NCI-H2196 (cell line): ENCODE measurements around the gene PRC1.

Experiments used
- DNase-seq: peaks from one replicate; lab custom pipeline; 2025; ENCODE audit not compliant: unreplicated experiment; lab: John Stamatoyannopoulos, UW

The PRC1 gene

GRCh38 chr15:90955624-90956273, 38.6 kb downstream of the PRC1 start:
- DNase-seq: no peak

DNA sequence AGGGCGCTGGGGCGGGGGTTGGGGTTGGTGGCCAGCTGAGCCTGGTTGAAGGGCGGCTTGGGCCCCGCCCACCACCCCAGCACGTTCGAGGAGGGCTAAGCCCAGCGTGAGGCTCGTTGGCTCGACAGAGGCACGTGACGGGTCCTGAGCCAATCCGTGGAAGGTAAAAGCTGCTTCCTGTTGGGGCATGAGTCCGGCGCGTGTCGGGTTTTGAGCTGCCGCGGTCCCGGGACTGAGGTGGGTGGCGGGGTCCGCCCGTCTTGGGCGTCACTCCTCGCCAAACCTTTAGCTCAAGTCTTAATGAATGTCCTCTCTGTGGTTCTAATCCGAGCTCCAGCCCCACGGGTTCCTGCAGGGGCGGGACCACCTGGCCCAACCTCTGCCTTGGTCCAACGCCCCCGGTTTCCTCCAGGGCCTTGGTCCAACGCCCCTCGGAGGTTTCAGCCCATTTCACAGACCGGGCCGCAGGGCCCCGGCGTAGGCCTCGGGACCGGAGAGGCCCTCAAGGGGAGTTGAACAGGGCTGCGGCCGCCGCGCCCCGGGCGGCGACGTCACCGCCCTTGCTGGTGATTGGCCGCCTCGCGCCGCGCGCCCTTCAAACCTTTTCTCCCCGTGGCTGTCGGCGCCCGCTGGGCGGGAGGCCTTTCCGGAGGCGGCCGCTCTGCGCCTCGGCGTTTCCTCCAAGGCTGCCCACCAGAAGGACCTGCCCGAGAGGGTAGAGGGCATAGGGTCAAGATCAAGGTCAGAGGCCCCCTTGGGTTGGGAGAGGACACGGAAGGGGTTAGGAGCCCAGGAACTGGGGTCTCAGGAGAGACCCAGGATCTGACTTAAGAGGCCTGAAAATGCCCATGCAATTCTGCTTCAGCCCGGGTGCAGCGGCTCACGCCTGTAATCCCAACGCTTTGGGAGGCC, 39.4 kb downstream of the PRC1 start, which contains the start of gene RCCD1:
RCCD1 (plus strand) TSS at position 173 of the 912 bp plus-strand sequence. CDS start 1,851 bp downstream, outside the sequence.
- no peak for DNase-seq

- DNase-seq: no peak
Measured at GRCh38 chr15:90953947-90954711, 40.2 kb downstream of the PRC1 start.

GRCh38 chr15:90952901-90953677, 41.2 kb downstream of the PRC1 start:
- no peak for DNase-seq

- DNase-seq: no peak
Measured at GRCh38 chr15:90950676-90951075, 43.7 kb downstream of the PRC1 start.

DNA sequence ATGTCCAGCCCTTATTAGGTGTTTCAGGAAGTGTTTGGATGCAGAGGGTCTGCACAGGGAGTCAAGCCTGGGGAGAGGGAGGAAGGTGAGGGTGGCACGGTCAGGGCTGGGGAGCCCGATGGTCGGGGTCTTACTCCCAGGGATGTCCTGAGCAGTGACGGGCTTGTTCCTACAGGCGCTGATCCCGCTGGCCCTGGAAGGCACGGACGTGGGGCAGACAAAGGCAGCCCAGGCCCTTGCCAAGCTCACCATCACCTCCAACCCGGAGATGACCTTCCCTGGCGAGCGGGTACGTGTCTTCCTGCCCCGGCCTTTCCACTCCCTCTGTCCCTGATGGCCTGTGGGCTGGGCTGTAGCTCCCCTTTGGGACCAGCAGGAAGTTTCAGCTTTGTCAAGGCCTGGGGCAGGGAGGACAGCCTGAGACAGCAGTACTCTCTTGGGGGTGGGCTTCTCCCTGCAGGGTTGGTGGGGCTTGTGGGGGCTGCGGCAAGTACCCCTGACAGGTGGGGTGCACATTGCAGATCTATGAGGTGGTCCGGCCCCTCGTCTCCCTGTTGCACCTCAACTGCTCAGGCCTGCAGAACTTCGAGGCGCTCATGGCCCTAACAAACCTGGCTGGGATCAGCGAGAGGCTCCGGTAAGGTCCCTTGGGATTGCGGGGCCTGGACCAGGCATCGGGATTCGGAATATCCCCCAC, 44.2 kb downstream of the PRC1 start:
- DNase-seq: no peak

DNA sequence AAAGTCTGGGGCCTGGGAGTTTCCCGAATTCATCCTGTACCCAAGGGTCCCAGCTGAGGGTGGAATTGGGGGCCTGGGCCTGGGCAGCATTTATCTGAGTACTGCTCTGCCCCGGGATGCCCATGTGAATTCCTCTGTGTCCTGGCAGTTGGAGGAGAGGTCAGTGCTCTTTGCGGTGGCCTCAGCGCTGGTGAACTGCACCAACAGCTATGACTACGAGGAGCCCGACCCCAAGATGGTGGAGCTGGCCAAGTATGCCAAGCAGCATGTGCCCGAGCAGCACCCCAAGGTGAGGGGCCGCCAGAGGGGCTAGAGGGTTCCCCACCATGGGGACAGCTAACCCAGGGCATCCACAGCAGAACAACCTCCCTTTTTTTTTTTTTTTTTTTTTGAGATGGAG, 45.8 kb downstream of the PRC1 start:
- DNase-seq: no peak

- no peak for DNase-seq
Measured at GRCh38 chr15:90947577-90948357, 46.6 kb downstream of the PRC1 start.

DNA sequence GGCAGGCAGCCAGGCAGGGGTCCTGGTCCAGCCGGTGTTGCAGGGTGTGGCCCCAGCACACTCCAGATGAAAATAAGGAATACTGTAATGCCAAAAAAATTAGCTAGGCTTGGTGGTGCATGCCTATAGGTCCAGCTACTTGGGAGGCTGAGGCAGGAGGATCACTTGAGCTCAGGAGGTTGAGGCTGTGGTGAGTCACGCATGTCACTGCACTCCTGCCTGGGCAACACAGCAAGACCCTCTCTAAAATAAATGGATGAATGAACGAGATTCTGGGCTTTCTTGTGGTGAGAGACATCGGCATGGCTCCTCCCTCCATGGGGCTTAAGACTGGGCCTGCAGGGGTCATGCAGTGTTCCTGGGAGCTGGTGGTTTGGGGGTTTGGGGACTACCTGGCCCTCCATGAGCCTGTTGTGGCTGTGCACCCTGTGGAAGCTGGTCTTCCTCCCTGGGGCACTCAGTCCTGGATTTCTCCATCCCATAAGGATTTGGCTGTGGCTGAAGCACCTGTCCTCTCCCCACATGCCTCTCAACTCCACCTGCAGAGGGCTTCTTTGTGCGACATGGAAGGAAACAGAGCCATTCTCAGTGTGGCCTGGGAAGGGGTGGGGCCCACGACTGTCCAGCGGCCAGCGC, 47.3 kb downstream of the PRC1 start:
- no peak for DNase-seq

- no peak for DNase-seq
Measured at GRCh38 chr15:90946538-90946937, 47.8 kb downstream of the PRC1 start.

DNA sequence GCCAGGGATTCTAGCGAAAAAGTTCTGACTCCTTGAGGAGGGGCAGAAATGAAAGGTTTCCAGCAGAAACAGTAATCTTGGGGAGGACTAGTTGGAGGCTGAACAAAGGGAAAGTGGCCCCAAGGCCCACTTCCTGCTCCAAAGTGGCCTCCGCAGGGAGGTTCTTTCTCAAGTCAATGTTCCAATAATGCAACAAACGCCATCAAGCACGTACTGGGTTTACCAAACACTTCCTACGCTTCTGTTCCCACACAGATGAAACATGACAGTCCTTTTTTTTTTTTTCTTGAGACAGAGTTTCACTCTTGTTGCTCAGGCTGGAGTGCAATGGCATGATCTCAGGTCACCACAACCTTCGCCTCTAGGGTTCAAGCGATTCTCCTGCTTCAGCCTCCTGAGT, 49.2 kb downstream of the PRC1 start:
- DNase-seq: no peak

DNA sequence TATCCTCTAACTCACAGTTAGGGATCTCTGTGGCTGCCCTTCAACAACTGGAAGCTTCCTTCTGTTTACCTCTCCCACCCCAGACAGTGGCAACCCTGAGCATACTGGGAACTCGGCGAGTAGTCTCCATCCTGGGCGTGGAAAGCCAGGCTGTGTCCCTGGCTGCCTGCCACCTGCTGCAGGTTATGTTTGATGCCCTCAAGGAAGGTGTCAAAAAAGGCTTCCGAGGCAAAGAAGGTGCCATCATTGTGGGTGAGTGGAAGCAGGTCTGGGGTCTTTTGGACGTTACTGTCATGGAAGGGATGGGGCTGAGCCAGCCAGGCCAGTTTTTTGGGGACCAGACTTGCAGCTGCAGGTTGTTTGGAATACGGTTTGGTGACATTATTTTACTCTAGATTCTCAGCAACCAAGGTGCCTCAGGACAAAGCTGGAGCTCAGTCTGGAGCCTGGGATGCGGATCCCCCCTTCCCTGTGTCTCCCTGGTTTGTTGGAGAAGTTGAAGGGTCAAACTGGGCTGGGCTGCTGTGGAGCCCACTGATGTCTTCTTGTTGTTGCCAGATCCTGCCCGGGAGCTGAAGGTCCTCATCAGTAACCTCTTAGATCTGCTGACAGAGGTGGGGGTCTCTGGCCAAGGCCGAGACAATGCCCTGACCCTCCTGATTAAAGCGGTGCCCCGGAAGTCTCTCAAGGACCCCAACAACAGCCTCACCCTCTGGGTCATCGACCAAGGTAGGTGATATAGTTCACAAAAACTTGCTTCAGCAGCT, 51.8 kb downstream of the PRC1 start:
- DNase-seq: no peak

DNA sequence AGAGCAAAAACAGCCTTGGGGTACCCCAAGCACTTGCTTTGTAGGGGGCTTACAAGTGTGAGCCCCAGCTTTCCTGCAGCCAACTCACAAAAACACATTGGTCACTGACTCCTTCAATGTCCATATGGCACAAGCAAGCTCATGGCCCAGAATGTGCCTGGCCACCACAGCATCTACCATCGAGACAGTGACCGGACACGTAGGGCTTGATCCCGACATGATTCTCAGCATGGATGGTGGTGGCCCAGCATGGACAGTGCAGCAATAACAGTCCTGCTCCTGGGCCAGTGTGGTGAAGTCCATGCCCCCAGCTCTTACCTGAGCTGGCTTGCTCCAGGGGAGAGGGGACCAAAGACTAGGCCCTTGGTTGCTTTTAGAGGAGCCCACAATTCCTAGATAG, 53.3 kb downstream of the PRC1 start:
- DNase-seq: no peak

GRCh38 chr15:90939756-90940155, 54.6 kb downstream of the PRC1 start:
- no peak for DNase-seq

DNA sequence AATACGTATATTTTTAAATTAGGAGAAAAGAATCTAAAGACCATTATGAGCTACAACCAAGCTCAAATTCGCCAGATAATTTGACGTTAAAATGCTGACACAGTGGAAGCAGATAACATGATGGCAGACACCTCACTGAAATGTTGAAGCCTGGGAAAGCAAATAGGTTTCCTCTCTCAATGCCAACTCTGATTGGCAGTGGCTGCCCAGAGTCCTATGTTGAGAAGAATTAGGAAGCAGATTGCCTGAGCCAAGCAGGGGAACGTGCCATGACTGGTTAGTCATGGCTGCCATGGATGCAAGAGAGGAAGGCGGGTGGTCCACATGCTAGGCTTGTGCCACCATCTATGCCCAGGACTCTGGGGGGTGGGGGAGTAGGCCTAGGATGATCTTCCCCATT, 56.1 kb downstream of the PRC1 start:
- DNase-seq: no peak

DNA sequence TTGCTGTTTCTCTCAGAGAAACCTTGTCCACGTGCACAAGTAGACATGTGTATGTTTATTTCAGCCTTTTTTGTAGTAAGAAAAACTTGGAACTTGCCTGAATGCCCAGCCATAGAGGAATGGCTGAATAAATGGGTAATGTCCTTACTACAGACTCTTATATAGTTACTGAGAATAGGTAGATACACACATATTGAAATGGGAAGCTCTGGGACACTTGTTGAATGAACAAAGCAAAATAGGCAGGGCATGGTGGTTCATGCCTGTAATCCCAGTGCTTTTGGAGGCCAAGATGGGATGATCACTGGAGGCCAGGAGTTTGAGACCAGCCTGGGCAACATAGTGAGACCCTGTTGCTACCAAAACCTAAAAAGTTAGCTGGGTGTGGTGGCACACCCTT, 57.5 kb downstream of the PRC1 start:
- DNase-seq: no peak

DNA sequence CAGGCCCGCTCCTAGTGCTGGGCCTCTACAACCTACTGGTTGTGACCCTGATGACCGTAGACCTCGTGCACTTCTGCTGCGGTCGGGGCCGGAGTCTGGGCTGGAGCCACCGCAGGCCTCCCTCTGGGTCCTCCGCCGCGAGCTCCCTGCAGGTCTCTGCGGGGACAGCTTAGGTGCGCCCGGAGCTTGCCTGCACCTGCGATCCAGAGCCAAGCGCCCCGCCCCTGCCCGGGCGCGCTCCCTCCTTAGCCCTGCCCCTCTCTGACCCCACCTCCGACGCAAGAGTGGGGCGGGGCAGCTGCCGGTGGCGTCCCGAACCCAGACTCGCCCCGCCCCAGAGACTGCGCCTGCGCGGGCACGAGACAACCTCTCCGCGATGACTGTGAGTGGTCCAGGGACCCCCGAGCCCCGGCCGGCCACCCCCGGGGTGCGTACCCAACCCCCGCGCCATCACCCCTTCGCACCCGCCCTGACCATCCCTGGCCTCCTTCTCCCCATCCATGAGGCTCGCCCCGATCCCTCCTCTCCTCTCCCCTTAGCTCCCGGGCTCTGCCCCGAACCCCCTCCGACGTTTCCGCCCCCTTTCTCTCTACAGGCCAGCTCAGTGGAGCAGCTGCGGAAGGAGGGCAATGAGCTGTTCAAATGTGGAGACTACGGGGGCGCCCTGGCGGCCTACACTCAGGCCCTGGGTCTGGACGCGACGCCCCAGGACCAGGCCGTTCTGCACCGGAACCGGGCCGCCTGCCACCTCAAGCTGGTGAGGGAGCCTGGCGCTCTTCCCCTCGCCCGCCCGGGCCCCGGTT, 59.2 kb downstream of the PRC1 start, which contains the start of gene UNC45A:
UNC45A (plus strand) TSS at position 337 of the 803 bp plus-strand sequence; CDS start at position 377, 40 bp downstream.
- DNase-seq: peak; percentile 86
